ENCODE results near the gene MAML3. TPM values are rescaled to one million over a fixed set of nuclear protein-coding genes. Genes with fewer than 3 reads are reported as not detected.

MAML3 gene
- total and polyA plus RNA-seq, 3 experiments from 2014 or later: 0.44 to 0.57 (median 0.52) TPM

DNA sequence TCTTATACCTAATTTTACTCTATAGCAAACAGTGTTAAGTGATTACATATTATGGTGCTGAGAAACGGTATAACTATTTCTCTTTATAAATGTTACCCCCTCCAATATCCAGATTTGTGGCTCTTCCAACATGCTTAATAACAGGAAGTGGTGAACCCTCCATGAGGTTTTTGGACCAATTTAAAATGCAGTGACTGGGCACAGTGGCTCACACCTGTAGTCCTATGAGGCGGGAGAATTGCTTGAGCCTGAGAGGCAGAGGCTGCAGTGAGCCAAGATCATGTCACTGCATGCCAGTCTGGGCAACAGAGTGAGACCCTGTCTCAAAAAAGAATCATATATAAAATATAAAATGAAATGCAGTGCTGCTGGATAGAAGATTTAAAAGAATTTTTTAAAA is 351.1 kb downstream of the MAML3 start:
- Mint-ChIP-seq H3K4me3 (no peak overlapping the region), H3K27ac (peak overlapping the region in 1 of 8 donors; percentile 26), H3K9me3 (peaks cover 0 to 5% (median 1%) of the 10 kb centered on the region in 5 donors), H3K27me3 (peaks cover 1 to 15% of the 10 kb centered on the region in 2 donors), H3K36me3 (no peaks in the 10 kb centered on the region), H3K4me1 (peaks cover 0 to 11% (median 0%) of the 10 kb centered on the region in 3 donors)
- no peak overlapping the region for H3K4me3 ChIP-seq (ENCODE audit: low read length)
- ChIA-PET CTCF (no interaction called here), POLR2A (no interaction called here)
- no peaks in the 10 kb centered on the region for H3K36me3 ChIP-seq (ENCODE audit: insufficient read depth, low read length)
- H3K27ac ChIP-seq (ENCODE audit: low read depth, low read length): no peak overlapping the region
- DNase-seq: no peak
- no peaks in the 10 kb centered on the region for H3K27me3 ChIP-seq (ENCODE audit: insufficient read depth, low read length, poor library complexity, severe bottlenecking)
- no peaks in the 10 kb centered on the region for H3K9me3 ChIP-seq (ENCODE audit: low read length)
- H3K4me1 ChIP-seq (ENCODE audit: insufficient read depth, low read length): no peaks in the 10 kb centered on the region

DNA sequence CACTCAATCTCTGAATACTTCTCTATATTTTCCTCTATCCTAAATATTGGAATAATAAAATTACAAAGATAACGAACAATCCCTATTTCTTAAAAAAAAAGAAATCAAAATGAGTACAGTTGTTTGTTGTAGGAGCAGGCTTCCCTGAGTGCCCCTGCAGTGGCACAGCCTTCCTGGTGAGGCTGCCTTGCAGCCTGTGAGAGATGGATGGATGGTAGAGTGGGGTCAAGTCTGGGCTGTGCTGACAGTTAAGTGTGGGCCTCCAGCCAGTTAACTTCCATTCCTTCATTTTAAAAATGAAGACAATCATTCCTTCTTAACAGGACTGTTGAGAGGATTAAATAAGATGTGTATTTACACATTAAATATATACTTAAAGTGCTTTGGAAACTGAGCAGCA is 351.5 kb downstream of the MAML3 start:
- Histone ChIP-seq H3K9me3 (ENCODE audit: low read length) (no peaks in the 10 kb centered on the region), H3K4me3 (ENCODE audit: low read length) (no peak overlapping the region), H3K27me3 (ENCODE audit: insufficient read depth, low read length, poor library complexity, severe bottlenecking) (no peaks in the 10 kb centered on the region), H3K4me1 (ENCODE audit: insufficient read depth, low read length) (no peaks in the 10 kb centered on the region), H3K27ac (ENCODE audit: low read depth, low read length) (no peak overlapping the region), H3K36me3 (ENCODE audit: insufficient read depth, low read length) (no peaks in the 10 kb centered on the region)
- POLR2A ChIA-PET: no interaction called here
- Mint-ChIP-seq H3K4me3 (no peak overlapping the region), H3K36me3 (no peaks in the 10 kb centered on the region), H3K9me3 (peaks cover 0 to 5% (median 0%) of the 10 kb centered on the region in 5 donors), H3K27ac (peak overlapping the region in 1 of 8 donors; percentile 66), H3K4me1 (peaks cover 0 to 11% (median 0%) of the 10 kb centered on the region in 3 donors), H3K27me3 (peaks cover 1 to 14% of the 10 kb centered on the region in 2 donors)
- CTCF ChIA-PET: no interaction called here
- no peak for DNase-seq

- Mint-ChIP-seq H3K9me3 (peaks cover 0 to 5% (median 0%) of the 10 kb centered on the region in 5 donors), H3K4me3 (no peak overlapping the region), H3K36me3 (no peaks in the 10 kb centered on the region), H3K27ac (peak overlapping the region in 1 of 8 donors; percentile 66), H3K4me1 (peaks cover 0 to 11% (median 0%) of the 10 kb centered on the region in 3 donors), H3K27me3 (peaks cover 1 to 16% of the 10 kb centered on the region in 2 donors)
- Histone ChIP-seq H3K4me1 (ENCODE audit: insufficient read depth, low read length) (no peaks in the 10 kb centered on the region), H3K9me3 (ENCODE audit: low read length) (no peaks in the 10 kb centered on the region), H3K36me3 (ENCODE audit: insufficient read depth, low read length) (no peaks in the 10 kb centered on the region), H3K27me3 (ENCODE audit: insufficient read depth, low read length, poor library complexity, severe bottlenecking) (no peaks in the 10 kb centered on the region), H3K27ac (ENCODE audit: low read depth, low read length) (no peak overlapping the region), H3K4me3 (ENCODE audit: low read length) (no peak overlapping the region)
- DNase-seq: no peak
- ChIA-PET POLR2A (no interaction called here), CTCF (no interaction called here)
These were observed 352.1 kb downstream of the MAML3 start for GRCh38 chr4:139801895-139802294.

DNA sequence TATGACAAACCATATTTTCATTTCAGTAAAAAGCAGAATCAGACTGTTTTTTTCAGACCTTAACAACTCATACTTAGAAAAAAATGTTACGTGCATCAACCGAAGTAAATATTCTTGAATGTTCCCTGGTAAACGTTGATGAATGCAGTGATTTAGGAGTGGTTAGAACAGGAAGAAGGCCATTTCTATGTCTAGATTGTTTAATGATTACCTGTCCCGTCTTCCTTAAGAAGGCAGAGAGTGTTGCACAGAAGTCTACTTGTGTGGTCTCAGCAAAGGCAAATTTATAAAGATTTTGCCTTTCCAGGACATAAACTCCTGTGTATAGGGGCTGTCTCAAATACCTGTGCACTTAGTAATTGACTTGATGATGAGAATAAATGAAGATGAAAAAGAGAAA is 353.9 kb downstream of the MAML3 start:
- Mint-ChIP-seq H3K9me3 (peaks cover 0 to 6% (median 0%) of the 10 kb centered on the region in 5 donors), H3K36me3 (no peaks in the 10 kb centered on the region), H3K4me3 (no peak overlapping the region), H3K27me3 (peaks cover 1 to 23% of the 10 kb centered on the region in 2 donors), H3K27ac (no peak overlapping the region), H3K4me1 (peaks cover 0 to 11% (median 0%) of the 10 kb centered on the region in 3 donors)
- H3K36me3 ChIP-seq (ENCODE audit: insufficient read depth, low read length): no peaks in the 10 kb centered on the region
- ChIA-PET POLR2A (no interaction called here), CTCF (no interaction called here)
- H3K27me3 ChIP-seq (ENCODE audit: insufficient read depth, low read length, poor library complexity, severe bottlenecking): no peaks in the 10 kb centered on the region
- no peaks in the 10 kb centered on the region for H3K4me1 ChIP-seq (ENCODE audit: insufficient read depth, low read length)
- H3K4me3 ChIP-seq (ENCODE audit: low read length): no peak overlapping the region
- no peak for DNase-seq
- H3K9me3 ChIP-seq (ENCODE audit: low read length): no peaks in the 10 kb centered on the region
- H3K27ac ChIP-seq (ENCODE audit: low read depth, low read length): no peak overlapping the region

DNA sequence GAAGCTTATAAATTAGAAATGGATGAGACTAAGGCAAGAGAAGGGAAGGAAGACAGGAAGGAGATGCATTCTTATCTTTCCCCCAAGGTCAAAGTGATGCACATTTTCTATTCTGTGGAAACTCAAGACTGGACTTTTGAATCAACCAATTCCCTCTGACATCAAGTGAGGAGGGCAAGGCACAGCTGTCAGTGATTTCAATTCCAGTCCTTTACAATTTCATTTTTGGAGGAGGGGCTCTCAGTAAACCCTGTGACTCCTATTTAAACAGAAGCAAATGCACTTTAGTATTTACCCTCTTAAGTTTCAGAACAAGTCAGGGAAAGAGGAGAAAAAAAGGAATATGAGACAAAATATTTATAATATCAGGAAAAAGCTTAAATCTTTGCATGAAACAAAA is 354.4 kb downstream of the MAML3 start:
- Mint-ChIP-seq H3K36me3 (no peaks in the 10 kb centered on the region), H3K27me3 (peaks cover 1 to 25% of the 10 kb centered on the region in 2 donors), H3K4me3 (no peak overlapping the region), H3K9me3 (peaks cover 0 to 6% (median 0%) of the 10 kb centered on the region in 5 donors), H3K27ac (no peak overlapping the region), H3K4me1 (peaks cover 0 to 11% (median 0%) of the 10 kb centered on the region in 3 donors)
- Histone ChIP-seq H3K27ac (ENCODE audit: low read depth, low read length) (no peak overlapping the region), H3K36me3 (ENCODE audit: insufficient read depth, low read length) (no peaks in the 10 kb centered on the region), H3K27me3 (ENCODE audit: insufficient read depth, low read length, poor library complexity, severe bottlenecking) (no peaks in the 10 kb centered on the region), H3K4me3 (ENCODE audit: low read length) (no peak overlapping the region), H3K4me1 (ENCODE audit: insufficient read depth, low read length) (no peaks in the 10 kb centered on the region), H3K9me3 (ENCODE audit: low read length) (no peaks in the 10 kb centered on the region)
- DNase-seq: no peak
- ChIA-PET CTCF (no interaction called here), POLR2A (no interaction called here)

- ChIA-PET POLR2A (no interaction called here), CTCF (no interaction called here)
These were observed 355.5 kb downstream of the MAML3 start for GRCh38 chr4:139798456-139798855.

DNA sequence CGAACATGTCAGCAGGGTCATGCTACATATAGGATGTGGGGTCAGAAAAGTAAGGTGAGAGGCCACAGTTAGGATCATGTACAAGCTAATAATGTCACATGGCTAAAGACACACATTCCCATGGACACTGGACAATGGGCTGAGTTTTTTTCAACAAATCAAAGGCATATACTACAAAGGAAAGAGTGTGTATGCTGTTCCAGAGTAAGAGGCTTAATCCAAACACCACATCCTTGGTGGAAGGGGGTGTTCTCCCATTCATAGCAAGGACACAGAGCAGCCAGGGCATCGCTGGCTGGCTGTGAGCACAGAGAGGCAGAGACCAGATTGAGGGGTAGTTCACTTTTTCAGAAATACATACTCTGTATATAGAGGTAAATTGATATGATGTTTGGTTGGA is 356.7 kb downstream of the MAML3 start:
- Histone ChIP-seq H3K27ac (ENCODE audit: low read depth, low read length) (no peak overlapping the region), H3K4me1 (ENCODE audit: insufficient read depth, low read length) (no peaks in the 10 kb centered on the region), H3K9me3 (ENCODE audit: low read length) (no peaks in the 10 kb centered on the region), H3K27me3 (ENCODE audit: insufficient read depth, low read length, poor library complexity, severe bottlenecking) (no peaks in the 10 kb centered on the region), H3K36me3 (ENCODE audit: insufficient read depth, low read length) (no peaks in the 10 kb centered on the region), H3K4me3 (ENCODE audit: low read length) (no peak overlapping the region)
- CTCF ChIA-PET: no interaction called here
- Mint-ChIP-seq H3K4me3 (no peak overlapping the region), H3K4me1 (no peaks in the 10 kb centered on the region), H3K27ac (no peak overlapping the region), H3K36me3 (no peaks in the 10 kb centered on the region), H3K27me3 (peaks cover 1 to 32% of the 10 kb centered on the region in 2 donors), H3K9me3 (peaks cover 0 to 6% (median 0%) of the 10 kb centered on the region in 5 donors)
- DNase-seq: no peak
- POLR2A ChIA-PET: no interaction called here

More at GRCh38 chr4:139798456-139798855, 355.5 kb downstream of the MAML3 start:
- Histone ChIP-seq H3K27me3 (ENCODE audit: insufficient read depth, low read length, poor library complexity, severe bottlenecking) (no peaks in the 10 kb centered on the region), H3K4me1 (ENCODE audit: insufficient read depth, low read length) (no peaks in the 10 kb centered on the region), H3K9me3 (ENCODE audit: low read length) (no peaks in the 10 kb centered on the region), H3K4me3 (ENCODE audit: low read length) (no peak overlapping the region), H3K36me3 (ENCODE audit: insufficient read depth, low read length) (no peaks in the 10 kb centered on the region), H3K27ac (ENCODE audit: low read depth, low read length) (no peak overlapping the region)
- Mint-ChIP-seq H3K36me3 (no peaks in the 10 kb centered on the region), H3K9me3 (peaks cover 0 to 6% (median 0%) of the 10 kb centered on the region in 5 donors), H3K4me3 (no peak overlapping the region), H3K4me1 (peaks cover 0 to 6% (median 0%) of the 10 kb centered on the region in 3 donors), H3K27ac (no peak overlapping the region), H3K27me3 (peaks cover 1 to 28% of the 10 kb centered on the region in 2 donors)
- no peak for DNase-seq

DNA sequence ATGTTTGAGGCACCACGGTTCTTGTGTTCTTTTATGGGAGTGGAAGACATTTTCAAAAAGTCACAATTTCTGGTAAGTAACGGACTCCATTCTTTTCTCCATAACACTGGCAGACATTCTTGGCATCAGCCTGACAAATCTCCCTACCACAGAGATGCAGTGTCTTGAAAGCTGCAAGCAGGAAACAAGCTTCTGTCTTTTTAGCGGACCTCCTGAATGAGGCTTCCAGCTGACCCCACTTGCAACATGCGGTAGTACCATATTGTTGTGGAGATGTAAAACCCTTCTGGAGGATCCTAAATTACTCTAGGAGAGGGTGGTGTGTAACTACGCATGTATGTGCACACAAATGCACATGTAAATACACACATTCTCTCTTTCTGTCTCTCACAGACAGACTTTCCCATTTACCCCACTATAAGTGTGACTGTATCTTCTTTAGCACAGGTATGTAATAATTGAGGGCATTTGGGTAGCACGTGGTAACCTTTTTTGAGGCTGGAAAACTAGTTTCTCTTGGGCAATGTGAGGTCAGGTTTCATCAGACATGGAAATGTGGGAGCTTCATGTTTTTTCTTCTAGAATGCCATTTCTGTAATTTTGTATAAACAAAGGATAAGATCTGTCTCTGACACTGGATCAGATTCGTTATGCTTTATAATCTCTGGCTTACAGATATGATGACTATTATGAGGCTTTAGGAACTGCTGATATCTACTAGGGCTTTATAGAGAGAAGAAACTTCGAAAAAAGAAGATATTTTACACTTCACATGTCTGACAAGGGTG is 358.3 kb downstream of the MAML3 start:
- Histone ChIP-seq H3K9me3 (ENCODE audit: low read length) (no peaks in the 10 kb centered on the region), H3K4me1 (ENCODE audit: insufficient read depth, low read length) (no peaks in the 10 kb centered on the region), H3K27ac (ENCODE audit: low read depth, low read length) (no peak overlapping the region), H3K4me3 (ENCODE audit: low read length) (no peak overlapping the region), H3K27me3 (ENCODE audit: insufficient read depth, low read length, poor library complexity, severe bottlenecking) (no peaks in the 10 kb centered on the region), H3K36me3 (ENCODE audit: insufficient read depth, low read length) (no peaks in the 10 kb centered on the region)
- DNase-seq: no peak
- Mint-ChIP-seq H3K27ac (no peak overlapping the region), H3K4me3 (no peak overlapping the region), H3K4me1 (no peaks in the 10 kb centered on the region), H3K27me3 (peaks cover 1 to 33% of the 10 kb centered on the region in 2 donors), H3K9me3 (peaks cover 0 to 6% (median 0%) of the 10 kb centered on the region in 5 donors), H3K36me3 (no peaks in the 10 kb centered on the region)
- POLR2A ChIA-PET: no interaction called here
- CTCF ChIA-PET: no interaction called here

Data from CD8-positive, alpha-beta memory T cell (primary cell).